HepG2 (cell line): ENCODE measurements around the gene SRRM2. TPM values are rescaled to one million over a fixed set of nuclear protein-coding genes. Genes with fewer than 3 reads are reported as not detected.

Experiments used
- NKX3-1 ChIP-seq: sonication (generic); formaldehyde crosslinking; IDR thresholded peaks from 2 replicates; pipeline ENCODE4 v1.5.0; 2020; ENCODE audit warnings: missing genetic modification reagents
- SOX6 ChIP-seq, 2 experiments: fragments of 450-650 bp in 1 of 2; sonication (generic) in 1 of 2; formaldehyde crosslinking in 1 of 2; IDR thresholded peaks; 2 replicates each; pipeline versions ENCODE4 v1.4.0 to v1.6.1; 2017 to 2020; ENCODE audit warnings: antibody characterized with exemption in 1 of 2, mild to moderate bottlenecking in 1 of 2, missing genetic modification reagents in 1 of 2
- polyA plus RNA-seq, 8 experiments: library from polyadenylated mRNA; depleted of rRNA in 3 of 8; stranded (reverse) in 7 of 8; unstranded in 1 of 8; fragments of >200 nt; fragmentation: Illumina TruSeq in 4 of 8; extraction: Trizol in 4 of 8; gene quantifications; 2 replicates each; pipeline versions ENCODE4 v1.2.1 to v1.2.3, GENCODE V29; 2011 to 2016; ENCODE audit warnings: low read depth in 4 of 8, missing spikeins in 1 of 8, mixed read lengths in 1 of 8; ENCODE audit not compliant: insufficient read depth in 1 of 8
- total RNA-seq, 5 experiments: library from RNA; depleted of rRNA; stranded (reverse); fragments of >200 nt; fragmentation: Illumina TruSeq; extraction: Trizol; gene quantifications; 2 replicates each; pipeline ENCODE4 v1.2.3, GENCODE V29; 2016; ENCODE audit warnings: low read depth in 1 of 5
- TF ChIP-seq, protein P1 (sequence below): sonication (generic); formaldehyde crosslinking; IDR thresholded peaks from 2 replicates; pipeline ENCODE4 v1.8.0; 2022; ENCODE audit warnings: mild to moderate bottlenecking, missing genetic modification reagents, moderate library complexity
- TF ChIP-seq, protein P2 (sequence below): sonication (generic); formaldehyde crosslinking; conservative IDR thresholded peaks from 2 replicates; pipeline ENCODE4 v1.4.0; 2020; ENCODE audit warnings: missing genetic modification reagents
- TF ChIP-seq, protein P3 (sequence below): sonication (generic); formaldehyde crosslinking; IDR thresholded peaks from 2 replicates; pipeline ENCODE4 v1.8.1; 2022; ENCODE audit warnings: mild to moderate bottlenecking, missing genetic modification reagents
- TF ChIP-seq, protein P4 (sequence below): sonication (generic); formaldehyde crosslinking; IDR thresholded peaks from 2 replicates; pipeline ENCODE4 v1.4.0; 2020; ENCODE audit warnings: mild to moderate bottlenecking, missing genetic modification reagents

Gene SRRM2
- total and polyA plus RNA-seq, 2 of the 13 experiments (the other 11 are each of a cell fraction or from before 2014, with no cell fraction given): 50.4 to 112 TPM

DNA sequence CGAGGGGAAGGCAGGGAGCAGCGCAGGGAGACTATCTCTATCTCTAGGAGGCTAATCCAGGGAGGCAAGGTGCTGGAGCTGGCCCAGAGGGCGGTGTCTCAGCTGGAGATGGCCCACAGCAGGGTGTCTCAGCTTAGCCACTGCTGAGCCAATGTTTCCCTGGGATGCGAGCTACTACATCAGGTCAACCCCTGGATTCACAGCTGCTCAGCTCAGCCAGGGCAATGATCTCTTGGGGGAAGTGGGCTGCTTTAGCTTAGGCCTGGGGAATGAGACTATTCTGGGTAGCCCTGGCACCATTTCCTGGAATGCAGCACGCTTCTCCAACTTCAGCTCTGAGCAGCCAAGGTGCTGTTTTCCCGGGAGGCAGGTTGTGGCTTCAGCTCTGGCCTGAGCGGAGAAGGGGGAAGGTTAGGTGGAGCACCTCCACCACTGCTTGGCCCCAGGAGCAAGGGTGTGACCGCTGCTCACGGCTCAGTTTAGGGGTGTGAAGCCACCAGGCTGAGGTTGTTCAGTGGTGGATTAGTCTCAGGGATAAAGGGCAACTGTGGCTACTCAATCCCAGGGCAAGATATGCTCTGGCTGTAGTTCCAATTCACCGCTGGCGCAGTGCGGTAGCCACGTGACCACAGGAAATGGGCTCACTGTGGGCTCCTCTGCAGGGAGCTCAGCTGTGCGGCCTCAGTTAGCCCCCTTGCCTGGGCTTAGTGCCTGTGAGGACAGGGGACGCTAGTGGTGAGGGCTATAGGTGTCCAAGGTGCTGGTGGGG lies 59.4 kb downstream of the SRRM2 start (continued):
- TF ChIP-seq, protein P1, sequence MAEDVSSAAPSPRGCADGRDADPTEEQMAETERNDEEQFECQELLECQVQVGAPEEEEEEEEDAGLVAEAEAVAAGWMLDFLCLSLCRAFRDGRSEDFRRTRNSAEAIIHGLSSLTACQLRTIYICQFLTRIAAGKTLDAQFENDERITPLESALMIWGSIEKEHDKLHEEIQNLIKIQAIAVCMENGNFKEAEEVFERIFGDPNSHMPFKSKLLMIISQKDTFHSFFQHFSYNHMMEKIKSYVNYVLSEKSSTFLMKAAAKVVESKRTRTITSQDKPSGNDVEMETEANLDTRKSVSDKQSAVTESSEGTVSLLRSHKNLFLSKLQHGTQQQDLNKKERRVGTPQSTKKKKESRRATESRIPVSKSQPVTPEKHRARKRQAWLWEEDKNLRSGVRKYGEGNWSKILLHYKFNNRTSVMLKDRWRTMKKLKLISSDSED (CRISPR knock-in tag): no peak
- no peak for TF ChIP-seq SOX6 (IDR thresholded peaks at IDR 0.05)
- TF ChIP-seq SOX6 (CRISPR knock-in tag; IDR thresholded peaks at IDR 0.05): no peak
- TF ChIP-seq, protein P2, sequence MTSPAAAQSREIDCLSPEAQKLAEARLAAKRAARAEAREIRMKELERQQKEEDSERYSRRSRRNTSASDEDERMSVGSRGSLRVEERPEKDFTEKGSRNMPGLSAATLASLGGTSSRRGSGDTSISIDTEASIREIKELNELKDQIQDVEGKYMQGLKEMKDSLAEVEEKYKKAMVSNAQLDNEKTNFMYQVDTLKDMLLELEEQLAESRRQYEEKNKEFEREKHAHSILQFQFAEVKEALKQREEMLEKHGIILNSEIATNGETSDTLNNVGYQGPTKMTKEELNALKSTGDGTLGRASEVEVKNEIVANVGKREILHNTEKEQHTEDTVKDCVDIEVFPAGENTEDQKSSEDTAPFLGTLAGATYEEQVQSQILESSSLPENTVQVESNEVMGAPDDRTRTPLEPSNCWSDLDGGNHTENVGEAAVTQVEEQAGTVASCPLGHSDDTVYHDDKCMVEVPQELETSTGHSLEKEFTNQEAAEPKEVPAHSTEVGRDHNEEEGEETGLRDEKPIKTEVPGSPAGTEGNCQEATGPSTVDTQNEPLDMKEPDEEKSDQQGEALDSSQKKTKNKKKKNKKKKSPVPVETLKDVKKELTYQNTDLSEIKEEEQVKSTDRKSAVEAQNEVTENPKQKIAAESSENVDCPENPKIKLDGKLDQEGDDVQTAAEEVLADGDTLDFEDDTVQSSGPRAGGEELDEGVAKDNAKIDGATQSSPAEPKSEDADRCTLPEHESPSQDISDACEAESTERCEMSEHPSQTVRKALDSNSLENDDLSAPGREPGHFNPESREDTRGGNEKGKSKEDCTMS: no peak
- TF ChIP-seq, protein P3, sequence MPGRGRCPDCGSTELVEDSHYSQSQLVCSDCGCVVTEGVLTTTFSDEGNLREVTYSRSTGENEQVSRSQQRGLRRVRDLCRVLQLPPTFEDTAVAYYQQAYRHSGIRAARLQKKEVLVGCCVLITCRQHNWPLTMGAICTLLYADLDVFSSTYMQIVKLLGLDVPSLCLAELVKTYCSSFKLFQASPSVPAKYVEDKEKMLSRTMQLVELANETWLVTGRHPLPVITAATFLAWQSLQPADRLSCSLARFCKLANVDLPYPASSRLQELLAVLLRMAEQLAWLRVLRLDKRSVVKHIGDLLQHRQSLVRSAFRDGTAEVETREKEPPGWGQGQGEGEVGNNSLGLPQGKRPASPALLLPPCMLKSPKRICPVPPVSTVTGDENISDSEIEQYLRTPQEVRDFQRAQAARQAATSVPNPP: no peak
- TF ChIP-seq, protein P4, sequence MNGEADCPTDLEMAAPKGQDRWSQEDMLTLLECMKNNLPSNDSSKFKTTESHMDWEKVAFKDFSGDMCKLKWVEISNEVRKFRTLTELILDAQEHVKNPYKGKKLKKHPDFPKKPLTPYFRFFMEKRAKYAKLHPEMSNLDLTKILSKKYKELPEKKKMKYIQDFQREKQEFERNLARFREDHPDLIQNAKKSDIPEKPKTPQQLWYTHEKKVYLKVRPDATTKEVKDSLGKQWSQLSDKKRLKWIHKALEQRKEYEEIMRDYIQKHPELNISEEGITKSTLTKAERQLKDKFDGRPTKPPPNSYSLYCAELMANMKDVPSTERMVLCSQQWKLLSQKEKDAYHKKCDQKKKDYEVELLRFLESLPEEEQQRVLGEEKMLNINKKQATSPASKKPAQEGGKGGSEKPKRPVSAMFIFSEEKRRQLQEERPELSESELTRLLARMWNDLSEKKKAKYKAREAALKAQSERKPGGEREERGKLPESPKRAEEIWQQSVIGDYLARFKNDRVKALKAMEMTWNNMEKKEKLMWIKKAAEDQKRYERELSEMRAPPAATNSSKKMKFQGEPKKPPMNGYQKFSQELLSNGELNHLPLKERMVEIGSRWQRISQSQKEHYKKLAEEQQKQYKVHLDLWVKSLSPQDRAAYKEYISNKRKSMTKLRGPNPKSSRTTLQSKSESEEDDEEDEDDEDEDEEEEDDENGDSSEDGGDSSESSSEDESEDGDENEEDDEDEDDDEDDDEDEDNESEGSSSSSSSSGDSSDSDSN (CRISPR knock-in tag): no peak
- TF ChIP-seq NKX3-1 (CRISPR knock-in tag): no peak
